ENCODE results near the gene PCNT. TPM values are rescaled to one million over a fixed set of nuclear protein-coding genes. Genes with fewer than 3 reads are reported as not detected.

The PCNT gene
- total and polyA plus RNA-seq, 2 of the 4 experiments (the other 2 are of a cell fraction) = 10.0 to 19.4 TPM

GRCh38 chr21:46291561-46291960 is 32.4 kb upstream of the PCNT start:
- WGBS, 2 experiments (ENCODE audit: extremely low coverage in 2 of 2, insufficient read length in 1 of 2) = no CpG with 5 or more reads among the region's 2 CpGs
- peaks cover 15 to 31% of the 10 kb centered on the region in 2 experiments for H3K79me1 ChIP-seq (ENCODE audit: low read depth in 1 of 2, low read length in 2 of 2)
- H4K5ac ChIP-seq (ENCODE audit: low read depth, low read length) = no peak overlapping the region
- no peak overlapping the region for H3K18ac ChIP-seq (ENCODE audit: low read depth, low read length)
- H3K23ac ChIP-seq (ENCODE audit: low read depth, low read length) = no peak overlapping the region
- in situ Hi-C loops (cut with MboI; ENCODE audit: low sequenced_read_pairs) (no loop called here), dilution Hi-C loops (cut with HindIII; ENCODE audit: low sequenced_read_pairs, unreplicated experiment) (no loop called here), intact Hi-C loops (cut with micrococcal nuclease) (no loop called here)
- CTCF ChIA-PET = no interaction called here
- no peak overlapping the region for H3K4me3 ChIP-seq (ENCODE audit: insufficient read depth, low read depth, low read length)
- H2BK120ac ChIP-seq (ENCODE audit: low read depth, low read length) = no peak overlapping the region
- H2AK9ac ChIP-seq (replicated peaks; ENCODE audit: low read depth, low read length, poor library complexity) = no peak overlapping the region
- DNase-seq (no peak), ATAC-seq (ENCODE audit: low read depth) (no peak)
- no peak overlapping the region for H4K91ac ChIP-seq (ENCODE audit: insufficient read depth, low read depth, low read length)
- H3K56ac ChIP-seq (ENCODE audit: extremely low read depth, insufficient read depth, low read length) = no peak overlapping the region
- no peaks in the 10 kb centered on the region for H3K27me3 ChIP-seq (ENCODE audit: control insufficient read depth, insufficient read depth, low read length)
- no peak overlapping the region for H2AK5ac ChIP-seq (ENCODE audit: low read depth, low read length)
- POLR2A ChIA-PET (ENCODE audit: unreplicated experiment) = no interaction called here
- no peaks in the 10 kb centered on the region for H3K9me3 ChIP-seq (ENCODE audit: control insufficient read depth, insufficient read depth, low read length)
- H3K4me2 ChIP-seq (ENCODE audit: low read depth, low read length) = no peak overlapping the region
- H2BK5ac ChIP-seq (ENCODE audit: low read depth, low read length, poor library complexity, severe bottlenecking) = no peak overlapping the region
- TF ChIP-seq POLR2A (IDR thresholded peaks at IDR 0.05; ENCODE audit: low read depth, low read length) = no peak
- TF ChIP-seq MAFK (IDR thresholded peaks at IDR 0.05; ENCODE audit: low read depth, low read length) = peak; percentile 58
- no peak overlapping the region for H2BK20ac ChIP-seq (ENCODE audit: low read depth, low read length)
- no peak overlapping the region for H4K8ac ChIP-seq (ENCODE audit: low read depth in 2 of 2, low read length in 2 of 2)
- peaks cover 12% of the 10 kb centered on the region for H3K36me3 ChIP-seq (ENCODE audit: control insufficient read depth, insufficient read depth, low read length)
- no peak overlapping the region for H3K4ac ChIP-seq (ENCODE audit: low read depth, low read length)
- no peaks in the 10 kb centered on the region for H4K20me1 ChIP-seq (ENCODE audit: insufficient read depth, low read length)
- H3K9me1 ChIP-seq (ENCODE audit: insufficient read depth, low read length) = peaks cover 3% of the 10 kb centered on the region; the same call in 1 of the 2 replicates
- H3K4me1 ChIP-seq (ENCODE audit: control insufficient read depth, insufficient read depth, low read length) = peaks cover 13% of the 10 kb centered on the region
- H3K27ac ChIP-seq (ENCODE audit: insufficient read depth, low read length) = no peak overlapping the region
- H3K14ac ChIP-seq (replicated peaks; ENCODE audit: low read depth, low read length) = no peak overlapping the region
- no TSS peak for BruUV-seq (replicated peaks)
- no peak overlapping the region for H3K9ac ChIP-seq (ENCODE audit: low read depth, low read length)
- H2BK15ac ChIP-seq (ENCODE audit: low read depth, low read length) = no peak overlapping the region
- no peak overlapping the region for H2AFZ ChIP-seq (replicated peaks; ENCODE audit: low read length, poor library complexity)
